GM12878 (cell line): ENCODE measurements around the gene NKAIN2. TPM values are rescaled to one million over a fixed set of nuclear protein-coding genes. Genes with fewer than 3 reads are reported as not detected.

Source experiments
- ATAC-seq: fragments of 200-7000 bp; cut with Tn5 transposase; 3 replicates; pipeline ENCODE4 v1.9.1; 2020; ENCODE audit warnings: mild to moderate bottlenecking, moderate library complexity
- BruUV-seq: library from RNA; stranded (reverse); fragments of 400-500 nt; replicated peaks from 2 replicates; lab custom pipeline; 2021; lab: Mats Ljungman, UMichigan
- CTCF ChIA-PET: fragments of 300-600 bp; sonication (Branson Sonifier 250); formaldehyde crosslinking; extraction: SDS; loops from one replicate; lab custom pipeline; 2021; ENCODE audit warnings: inconsistent platforms; lab: Yijun Ruan, JAX
- POLR2A ChIA-PET: fragments of 350-600 bp; formaldehyde crosslinking; extraction: SDS; loops from one replicate; lab custom pipeline; 2021; ENCODE audit warnings: inconsistent platforms; lab: Charles Lee
- RAD21 ChIA-PET: fragments of 300-600 bp; sonication (Branson Sonifier 250); formaldehyde crosslinking; loops from one replicate; lab custom pipeline; 2023; ENCODE audit warnings: antibody characterized with exemption; ENCODE audit not compliant: unreplicated experiment; lab: Charles Lee
- SMC1A ChIA-PET: fragments of 300-600 bp; sonication (Branson Sonifier 250); formaldehyde crosslinking; loops from one replicate; lab custom pipeline; 2023; ENCODE audit not compliant: unreplicated experiment, uncharacterized antibody; lab: Charles Lee
- DNase-seq: peaks from one replicate; pipeline ENCODE4 v3.0.0-alpha.2; 2011; ENCODE audit warnings: low read depth, low spot score
- FAIRE-seq: peaks from 3 replicates; lab custom pipeline; 2011; peaks lifted over from hg19 to GRCh38; lab: Jason Lieb, UNC
- H2AFZ ChIP-seq: 2 replicates; pipeline ENCODE4 v1.6.0; 2011; ENCODE audit warnings: low read depth, low read length, control low read depth; ENCODE audit not compliant: control insufficient read depth
- H3K27ac ChIP-seq: 2 replicates; pipeline ENCODE4 v1.5.1; 2011; ENCODE audit warnings: control low read depth; ENCODE audit not compliant: control insufficient read depth, insufficient read depth
- H3K27me3 ChIP-seq, 2 experiments: replicated peaks in 1 of 2; 2 replicates each; pipeline versions ENCODE4 v1.6.0 to v1.6.1; 2011; ENCODE audit warnings: low read length in 1 of 2; ENCODE audit not compliant: control insufficient read depth in 2 of 2, insufficient read depth in 2 of 2
- H3K36me3 ChIP-seq, 2 experiments: 2 replicates each; pipeline ENCODE4 v1.5.1; 2011; ENCODE audit warnings: low read length in 1 of 2; ENCODE audit not compliant: control insufficient read depth in 2 of 2, insufficient read depth in 2 of 2
- H3K4me1 ChIP-seq: 2 replicates; pipeline ENCODE4 v1.6.1; 2011; ENCODE audit warnings: mild to moderate bottlenecking, low read length, moderate library complexity, mixed read lengths; ENCODE audit not compliant: control insufficient read depth, insufficient read depth
- H3K4me2 ChIP-seq: 2 replicates; pipeline ENCODE4 v1.6.0; 2011; ENCODE audit warnings: control low read depth; ENCODE audit not compliant: control insufficient read depth, insufficient read depth
- H3K4me3 ChIP-seq: fragments of 200-600 bp; sonication (generic); 2 replicates; pipeline ENCODE4 v1.5.1; 2016
- H3K79me2 ChIP-seq: 2 replicates; pipeline ENCODE4 v1.6.0; 2011; ENCODE audit warnings: low read length; ENCODE audit not compliant: control insufficient read depth, insufficient read depth
- H3K9ac ChIP-seq: 2 replicates; pipeline ENCODE4 v1.8.0; 2011; ENCODE audit warnings: low read length, control low read depth, mixed read lengths; ENCODE audit not compliant: control insufficient read depth, insufficient read depth
- H3K9me3 ChIP-seq: replicated peaks from 3 replicates; pipeline ENCODE4 v1.5.1; 2011; ENCODE audit warnings: mild to moderate bottlenecking, low read length; ENCODE audit not compliant: control insufficient read depth, insufficient read depth
- H4K20me1 ChIP-seq: 2 replicates; pipeline ENCODE4 v1.6.0; 2011; ENCODE audit not compliant: control insufficient read depth, insufficient read depth
- BMI1 ChIP-seq: fragments of 450-650 bp; IDR thresholded peaks from 2 replicates; pipeline ENCODE4 v1.6.1; 2016; ENCODE audit warnings: mild to moderate bottlenecking, moderate library complexity, borderline replicate concordance
- HDAC6 ChIP-seq: fragments of 200-600 bp; sonication (generic); IDR thresholded peaks from one replicate; pipeline ENCODE4 v1.8.0; 2017; ENCODE audit warnings: antibody characterized with exemption; ENCODE audit not compliant: unreplicated experiment
- LARP7 ChIP-seq: fragments of 450-650 bp; IDR thresholded peaks from 2 replicates; pipeline ENCODE4 v1.6.1; 2017; ENCODE audit warnings: mild to moderate bottlenecking
- MTA2 ChIP-seq: fragments of 450-650 bp; IDR thresholded peaks from 2 replicates; pipeline ENCODE4 v1.6.1; 2016; ENCODE audit warnings: low read depth, mild to moderate bottlenecking, moderate library complexity
- NBN ChIP-seq: fragments of 450-650 bp; IDR thresholded peaks from 2 replicates; pipeline ENCODE4 v1.6.1; 2016
- POLR2A ChIP-seq: IDR thresholded peaks from 2 replicates; pipeline ENCODE4 v1.6.1; 2011; ENCODE audit warnings: low read depth, mild to moderate bottlenecking, low read length
- RAD51 ChIP-seq: fragments of 450-650 bp; IDR thresholded peaks from 2 replicates; pipeline ENCODE4 v1.6.1; 2016; ENCODE audit warnings: moderate library complexity, mild to moderate bottlenecking, inconsistent platforms
- SMC3 ChIP-seq: IDR thresholded peaks from 2 replicates; pipeline ENCODE4 v1.6.1; 2011; ENCODE audit warnings: low read length, improper control_type of control experiment, borderline replicate concordance
- SPI1 ChIP-seq: IDR thresholded peaks from 2 replicates; pipeline ENCODE4 v1.6.1; 2011; ENCODE audit warnings: low read depth, mild to moderate bottlenecking, low read length, moderate library complexity, borderline replicate concordance; ENCODE audit not compliant: insufficient read depth
- TBL1XR1 ChIP-seq: IDR thresholded peaks from 2 replicates; pipeline ENCODE4 v1.6.1; 2012; ENCODE audit warnings: low read depth, low read length, improper control_type of control experiment
- ZNF24 ChIP-seq: fragments of 450-650 bp; IDR thresholded peaks from 2 replicates; pipeline ENCODE4 v1.6.1; 2017; ENCODE audit warnings: antibody characterized with exemption, mild to moderate bottlenecking
- WGBS: methylation state at CpG from one replicate; pipeline ENCODE4 v1.1.6; 2016; ENCODE audit warnings: low lambda C conversion rate; ENCODE audit not compliant: insufficient replicate concordance, insufficient coverage; ENCODE audit errors: missing lambda C conversion rate; 5-methylcytosine and 5-hydroxymethylcytosine counted together
- in situ Hi-C: fragments of 300-500 bp; cut with MboI; formaldehyde crosslinking; loops from 9 replicates; pipeline ENCODE4 v1.14.3; 2018; ENCODE audit warnings: mixed read lengths
- intact Hi-C: fragments of 100-400 bp; cut with micrococcal nuclease; formaldehyde crosslinking; loops from one replicate; pipeline ENCODE4 v1.14.2; 2022; ENCODE audit not compliant: unreplicated experiment
- polyA plus RNA-seq, 11 experiments: library from polyadenylated mRNA; depleted of rRNA in 4 of 11; unstranded in 6 of 11; stranded (reverse) in 5 of 11; fragments of >200 nt; fragmentation: Nextera tagmentation in 4 of 11; fragmentation: Illumina TruSeq in 1 of 11; extraction: Ambion mirVana in 4 of 11; extraction: Trizol in 1 of 11; gene quantifications; 1 replicate in 1 of 11; 2 replicates in 10 of 11; pipeline versions ENCODE4 v1.2.1 to v1.2.3, GENCODE V29; 2011 to 2016; ENCODE audit warnings: inconsistent platforms in 2 of 11, missing spikeins in 2 of 11, low read depth in 1 of 11
- total RNA-seq, 4 experiments: library from RNA; depleted of rRNA in 3 of 4; stranded (reverse); fragments of >200 nt in 3 of 4; fragmentation: Illumina TruSeq in 1 of 4; extraction: Trizol in 1 of 4; gene quantifications; 2 replicates each; pipeline versions ENCODE4 v1.2.1 to v1.2.3, GENCODE V29; 2013 to 2021
- TF ChIP-seq, protein P1 (sequence below): fragments of 450-650 bp; IDR thresholded peaks from 2 replicates; pipeline ENCODE4 v1.6.1; 2017; ENCODE audit warnings: mild to moderate bottlenecking, moderate library complexity
- TF ChIP-seq, protein P2 (sequence below): fragments of 150-350 bp; IDR thresholded peaks from 2 replicates; pipeline ENCODE4 v1.6.1; 2014; ENCODE audit warnings: mild to moderate bottlenecking, low read depth, low read length
- TF ChIP-seq, protein P3 (sequence below): fragments of 450-650 bp; IDR thresholded peaks from 2 replicates; pipeline ENCODE4 v1.6.1; 2017; ENCODE audit warnings: borderline replicate concordance
- TF ChIP-seq, protein P4 (sequence below): fragments of 450-650 bp; formaldehyde crosslinking; IDR thresholded peaks from 2 replicates; pipeline ENCODE4 v1.4.0; 2022; ENCODE audit warnings: mild to moderate bottlenecking, moderate library complexity

The NKAIN2 gene
- total and polyA plus RNA-seq, 10 of the 15 experiments (the other 5 are each of a cell fraction or from before 2014, with no cell fraction given), result not detected

DNA sequence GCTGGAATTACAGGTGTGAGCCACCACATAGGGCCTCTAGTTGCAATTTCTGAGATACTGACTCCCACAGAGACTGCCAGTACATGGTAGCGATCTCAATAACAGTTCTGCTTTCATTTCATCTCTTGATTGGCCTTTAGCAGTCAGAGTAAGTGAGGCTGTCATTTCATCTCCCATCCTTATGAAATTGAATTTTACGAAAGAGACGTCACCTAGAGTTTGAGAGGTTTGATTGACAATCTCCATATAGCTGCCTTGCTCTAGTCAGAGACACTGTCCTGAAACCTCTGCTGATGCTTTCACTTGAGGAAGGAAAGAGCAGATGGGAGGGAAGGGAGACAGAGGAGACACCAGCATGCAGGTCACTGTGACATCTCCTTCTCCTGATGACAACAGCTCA lies 466.1 kb downstream of the NKAIN2 start:
- no peak overlapping the region for H3K4me3 ChIP-seq
- TF ChIP-seq, protein P1, sequence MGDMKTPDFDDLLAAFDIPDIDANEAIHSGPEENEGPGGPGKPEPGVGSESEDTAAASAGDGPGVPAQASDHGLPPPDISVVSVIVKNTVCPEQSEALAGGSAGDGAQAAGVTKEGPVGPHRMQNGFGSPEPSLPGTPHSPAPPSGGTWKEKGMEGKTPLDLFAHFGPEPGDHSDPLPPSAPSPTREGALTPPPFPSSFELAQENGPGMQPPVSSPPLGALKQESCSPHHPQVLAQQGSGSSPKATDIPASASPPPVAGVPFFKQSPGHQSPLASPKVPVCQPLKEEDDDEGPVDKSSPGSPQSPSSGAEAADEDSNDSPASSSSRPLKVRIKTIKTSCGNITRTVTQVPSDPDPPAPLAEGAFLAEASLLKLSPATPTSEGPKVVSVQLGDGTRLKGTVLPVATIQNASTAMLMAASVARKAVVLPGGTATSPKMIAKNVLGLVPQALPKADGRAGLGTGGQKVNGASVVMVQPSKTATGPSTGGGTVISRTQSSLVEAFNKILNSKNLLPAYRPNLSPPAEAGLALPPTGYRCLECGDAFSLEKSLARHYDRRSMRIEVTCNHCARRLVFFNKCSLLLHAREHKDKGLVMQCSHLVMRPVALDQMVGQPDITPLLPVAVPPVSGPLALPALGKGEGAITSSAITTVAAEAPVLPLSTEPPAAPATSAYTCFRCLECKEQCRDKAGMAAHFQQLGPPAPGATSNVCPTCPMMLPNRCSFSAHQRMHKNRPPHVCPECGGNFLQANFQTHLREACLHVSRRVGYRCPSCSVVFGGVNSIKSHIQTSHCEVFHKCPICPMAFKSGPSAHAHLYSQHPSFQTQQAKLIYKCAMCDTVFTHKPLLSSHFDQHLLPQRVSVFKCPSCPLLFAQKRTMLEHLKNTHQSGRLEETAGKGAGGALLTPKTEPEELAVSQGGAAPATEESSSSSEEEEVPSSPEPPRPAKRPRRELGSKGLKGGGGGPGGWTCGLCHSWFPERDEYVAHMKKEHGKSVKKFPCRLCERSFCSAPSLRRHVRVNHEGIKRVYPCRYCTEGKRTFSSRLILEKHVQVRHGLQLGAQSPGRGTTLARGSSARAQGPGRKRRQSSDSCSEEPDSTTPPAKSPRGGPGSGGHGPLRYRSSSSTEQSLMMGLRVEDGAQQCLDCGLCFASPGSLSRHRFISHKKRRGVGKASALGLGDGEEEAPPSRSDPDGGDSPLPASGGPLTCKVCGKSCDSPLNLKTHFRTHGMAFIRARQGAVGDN, result no peak
- TF ChIP-seq RAD51 (no peak), POLR2A (no peak), ZNF24 (no peak), SMC3 (no peak), HDAC6 (no peak), SPI1 (no peak), LARP7 (no peak), MTA2 (no peak), NBN (no peak), TBL1XR1 (no peak), BMI1 (no peak)
- TF ChIP-seq, protein P2, sequence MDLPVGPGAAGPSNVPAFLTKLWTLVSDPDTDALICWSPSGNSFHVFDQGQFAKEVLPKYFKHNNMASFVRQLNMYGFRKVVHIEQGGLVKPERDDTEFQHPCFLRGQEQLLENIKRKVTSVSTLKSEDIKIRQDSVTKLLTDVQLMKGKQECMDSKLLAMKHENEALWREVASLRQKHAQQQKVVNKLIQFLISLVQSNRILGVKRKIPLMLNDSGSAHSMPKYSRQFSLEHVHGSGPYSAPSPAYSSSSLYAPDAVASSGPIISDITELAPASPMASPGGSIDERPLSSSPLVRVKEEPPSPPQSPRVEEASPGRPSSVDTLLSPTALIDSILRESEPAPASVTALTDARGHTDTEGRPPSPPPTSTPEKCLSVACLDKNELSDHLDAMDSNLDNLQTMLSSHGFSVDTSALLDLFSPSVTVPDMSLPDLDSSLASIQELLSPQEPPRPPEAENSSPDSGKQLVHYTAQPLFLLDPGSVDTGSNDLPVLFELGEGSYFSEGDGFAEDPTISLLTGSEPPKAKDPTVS, result no peak
- TF ChIP-seq, protein P3, sequence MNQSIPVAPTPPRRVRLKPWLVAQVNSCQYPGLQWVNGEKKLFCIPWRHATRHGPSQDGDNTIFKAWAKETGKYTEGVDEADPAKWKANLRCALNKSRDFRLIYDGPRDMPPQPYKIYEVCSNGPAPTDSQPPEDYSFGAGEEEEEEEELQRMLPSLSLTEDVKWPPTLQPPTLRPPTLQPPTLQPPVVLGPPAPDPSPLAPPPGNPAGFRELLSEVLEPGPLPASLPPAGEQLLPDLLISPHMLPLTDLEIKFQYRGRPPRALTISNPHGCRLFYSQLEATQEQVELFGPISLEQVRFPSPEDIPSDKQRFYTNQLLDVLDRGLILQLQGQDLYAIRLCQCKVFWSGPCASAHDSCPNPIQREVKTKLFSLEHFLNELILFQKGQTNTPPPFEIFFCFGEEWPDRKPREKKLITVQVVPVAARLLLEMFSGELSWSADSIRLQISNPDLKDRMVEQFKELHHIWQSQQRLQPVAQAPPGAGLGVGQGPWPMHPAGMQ, result no peak
- TF ChIP-seq, protein P4, sequence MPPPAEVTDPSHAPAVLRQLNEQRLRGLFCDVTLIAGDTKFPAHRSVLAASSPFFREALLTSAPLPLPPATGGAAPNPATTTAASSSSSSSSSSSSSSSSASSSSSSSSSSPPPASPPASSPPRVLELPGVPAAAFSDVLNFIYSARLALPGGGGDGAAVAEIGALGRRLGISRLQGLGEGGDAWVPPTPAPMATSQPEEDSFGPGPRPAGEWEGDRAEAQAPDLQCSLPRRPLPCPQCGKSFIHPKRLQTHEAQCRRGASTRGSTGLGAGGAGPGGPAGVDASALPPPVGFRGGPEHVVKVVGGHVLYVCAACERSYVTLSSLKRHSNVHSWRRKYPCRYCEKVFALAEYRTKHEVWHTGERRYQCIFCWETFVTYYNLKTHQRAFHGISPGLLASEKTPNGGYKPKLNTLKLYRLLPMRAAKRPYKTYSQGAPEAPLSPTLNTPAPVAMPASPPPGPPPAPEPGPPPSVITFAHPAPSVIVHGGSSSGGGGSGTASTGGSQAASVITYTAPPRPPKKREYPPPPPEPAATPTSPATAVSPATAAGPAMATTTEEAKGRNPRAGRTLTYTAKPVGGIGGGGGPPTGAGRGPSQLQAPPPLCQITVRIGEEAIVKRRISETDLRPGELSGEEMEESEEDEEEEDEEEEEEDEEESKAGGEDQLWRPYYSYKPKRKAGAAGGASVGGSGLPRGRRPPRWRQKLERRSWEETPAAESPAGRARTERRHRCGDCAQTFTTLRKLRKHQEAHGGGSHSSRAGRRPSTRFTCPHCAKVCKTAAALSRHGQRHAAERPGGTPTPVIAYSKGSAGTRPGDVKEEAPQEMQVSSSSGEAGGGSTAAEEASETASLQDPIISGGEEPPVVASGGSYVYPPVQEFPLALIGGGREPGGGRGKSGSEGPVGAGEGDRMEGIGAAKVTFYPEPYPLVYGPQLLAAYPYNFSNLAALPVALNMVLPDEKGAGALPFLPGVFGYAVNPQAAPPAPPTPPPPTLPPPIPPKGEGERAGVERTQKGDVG (CRISPR knock-in tag), result no peak

More for the DNA sequence above, 466.1 kb downstream of the NKAIN2 start:
- H3K79me2 ChIP-seq, result no peaks in the 10 kb centered on the region
- ChIA-PET CTCF (no interaction called here), RAD21 (no interaction called here), POLR2A (no interaction called here), SMC1A (interaction anchor here (1.2 kb wide), 1 partner anchor 12 kb away, joined by 3 read pairs; no protein-coding TSS in a partner anchor)
- no peak overlapping the region for H3K4me2 ChIP-seq
- ATAC-seq (no peak), DNase-seq (no peak), FAIRE-seq (no peak)
- in situ Hi-C loops (no loop called here), intact Hi-C loops (no loop called here)
- H2AFZ ChIP-seq, result no peak overlapping the region
- 49% methylated on average over 3 of the region's 3 CpGs for WGBS
- no TSS peak for BruUV-seq
- no peaks in the 10 kb centered on the region for H4K20me1 ChIP-seq
- no peaks in the 10 kb centered on the region for H3K36me3 ChIP-seq
- H3K9ac ChIP-seq, result no peak overlapping the region
- H3K27ac ChIP-seq, result no peak overlapping the region
- no peaks in the 10 kb centered on the region for H3K9me3 ChIP-seq
- no peaks in the 10 kb centered on the region for H3K27me3 ChIP-seq
- H3K4me1 ChIP-seq, result no peaks in the 10 kb centered on the region
